ENCODE measurements around the gene ZNF526.
"Not testable (repeated sequence)": the region's sequence is repeated elsewhere in the genome, so short reads cannot be mapped to it uniquely, and the experiment has no call there.

Gene ZNF526

GRCh38 chr19:42248270-42249148 lies 28.4 kb downstream of the ZNF526 start:
- no peak for DNase-seq

- no peak for DNase-seq
Measured at GRCh38 chr19:42249149-42249750, 29.1 kb downstream of the ZNF526 start.

- no peak for DNase-seq
Measured at GRCh38 chr19:42249769-42250168, 29.7 kb downstream of the ZNF526 start.

- no peak for DNase-seq
Measured at GRCh38 chr19:42250183-42250665, 30.1 kb downstream of the ZNF526 start.

GRCh38 chr19:42250666-42251531 lies 30.8 kb downstream of the ZNF526 start:
- no peak for DNase-seq

- DNase-seq: no peak
Measured at GRCh38 chr19:42251572-42252358, 31.7 kb downstream of the ZNF526 start.

- DNase-seq: peak in 1 of 3 experiments; percentile 38
Measured at GRCh38 chr19:42252365-42253244, 32.5 kb downstream of the ZNF526 start.

GRCh38 chr19:42253245-42254088 lies 33.4 kb downstream of the ZNF526 start:
- peak in 2 of 3 experiments; percentile 50 to 60 for DNase-seq

- DNase-seq: peak; percentile 56 to 69 (median 61)
Measured at GRCh38 chr19:42254089-42254849, 34.2 kb downstream of the ZNF526 start.

GRCh38 chr19:42254850-42255765 lies 35.0 kb downstream of the ZNF526 start, which contains the start of gene ERF:
Gene ERF, minus strand, starts transcription at chr19:42255128. Its CDS starts 129 bp downstream, at chr19:42254999.
- DNase-seq: peak; percentile 78 to 93 (median 84)

GRCh38 chr19:42255766-42256745 lies 35.9 kb downstream of the ZNF526 start:
- DNase-seq: peak; percentile 24 to 67 (median 57)

- DNase-seq: not testable (repeated sequence)
Measured at GRCh38 chr19:42257842-42258241, 37.7 kb downstream of the ZNF526 start.

GRCh38 chr19:42261763-42262162 lies 41.7 kb downstream of the ZNF526 start:
- DNase-seq: no peak

- DNase-seq: not testable (repeated sequence)
Measured at GRCh38 chr19:42266105-42266504, 46.0 kb downstream of the ZNF526 start.

- not testable (repeated sequence) for DNase-seq
Measured at GRCh38 chr19:42266928-42267603, 47.0 kb downstream of the ZNF526 start.

- no peak for DNase-seq
Measured at GRCh38 chr19:42267644-42268141, 47.6 kb downstream of the ZNF526 start.
